HepG2 (cell line): ENCODE measurements around the gene PNMA8B. TPM values are rescaled to one million over a fixed set of nuclear protein-coding genes. Genes with fewer than 3 reads are reported as not detected.

ENCODE experiments used
- ATAC-seq: fragments of 200-7000 bp; cut with Tn5 transposase; 3 replicates; pipeline ENCODE4 v1.9.1; 2020; ENCODE audit warnings: mild to moderate bottlenecking, moderate library complexity
- BruUV-seq: library from RNA; stranded (reverse); fragments of 400-500 nt; replicated peaks from 2 replicates; lab custom pipeline; 2021; lab: Mats Ljungman, UMichigan
- CTCF ChIA-PET: fragments of 300-600 bp; formaldehyde crosslinking; extraction: SDS; loops from one replicate; lab custom pipeline; 2021; ENCODE audit warnings: low total read pairs, inconsistent platforms, low intra/inter-chr PET ratio; lab: Yijun Ruan, JAX
- POLR2A ChIA-PET: fragments of 350-600 bp; sonication (Branson Sonifier 250); formaldehyde crosslinking; loops from one replicate; lab custom pipeline; 2020; ENCODE audit warnings: antibody characterized with exemption, inconsistent platforms; lab: Yijun Ruan, JAX
- DNase-seq: peaks from one replicate; pipeline ENCODE4 v3.0.0-alpha.2; 2015; ENCODE audit warnings: low spot score
- FAIRE-seq: peaks from 3 replicates; lab custom pipeline; 2011; peaks lifted over from hg19 to GRCh38; lab: Jason Lieb, UNC
- H2AFZ ChIP-seq: one replicate; pipeline ENCODE4 v1.6.1; 2011; ENCODE audit warnings: low read length, inconsistent platforms
- H3K27ac ChIP-seq: fragments of 300-600 bp; 3 replicates; pipeline ENCODE4 v1.8.0; 2011; ENCODE audit warnings: mixed run types, mild to moderate bottlenecking, mixed read lengths, low read length, inconsistent platforms; ENCODE audit not compliant: insufficient read depth; ENCODE audit errors: extremely low read length
- H3K27me3 ChIP-seq, 2 experiments: fragments of 200-600 bp in 1 of 2; 2 replicates in 1 of 2; 3 replicates in 1 of 2; pipeline versions ENCODE4 v1.6.0 to v1.8.0; 2011; ENCODE audit warnings: low read length in 2 of 2, mild to moderate bottlenecking in 2 of 2, moderate library complexity in 2 of 2, inconsistent platforms in 1 of 2; ENCODE audit not compliant: insufficient read depth in 2 of 2, control insufficient read depth in 1 of 2
- H3K36me3 ChIP-seq, 2 experiments: fragments of 200-600 bp in 1 of 2; replicated peaks in 1 of 2; 2 replicates in 1 of 2; 3 replicates in 1 of 2; pipeline versions ENCODE4 v1.5.1 to v1.8.0; 2011; ENCODE audit warnings: low read length in 2 of 2, inconsistent platforms in 1 of 2; ENCODE audit not compliant: insufficient read depth in 2 of 2, control insufficient read depth in 1 of 2
- H3K4me1 ChIP-seq: 2 replicates; pipeline ENCODE4 v1.5.1; 2012; ENCODE audit warnings: low read length, inconsistent platforms; ENCODE audit not compliant: insufficient read depth
- H3K4me2 ChIP-seq: 2 replicates; pipeline ENCODE4 v1.6.0; 2011; ENCODE audit warnings: low read depth, low read length, inconsistent platforms
- H3K4me3 ChIP-seq, 3 experiments: fragments of 200-600 bp in 1 of 3; sonication (generic), shearing (Covaris generic) in 1 of 3; replicated peaks in 1 of 3; 2 replicates each; pipeline ENCODE4 v1.5.1; 2011 to 2016; ENCODE audit warnings: low read length in 3 of 3, inconsistent platforms in 2 of 3, low read depth in 2 of 3, mild to moderate bottlenecking in 2 of 3, control low read depth in 1 of 3, mixed read lengths in 1 of 3; ENCODE audit not compliant: insufficient read depth in 1 of 3
- H3K79me2 ChIP-seq: one replicate; pipeline ENCODE4 v1.6.1; 2011; ENCODE audit warnings: low read length, inconsistent platforms; ENCODE audit not compliant: insufficient read depth
- H3K9ac ChIP-seq: 2 replicates; pipeline ENCODE4 v1.6.0; 2011; ENCODE audit warnings: mild to moderate bottlenecking, low read depth, low read length, inconsistent platforms; ENCODE audit not compliant: insufficient read depth
- H3K9me3 ChIP-seq: 2 replicates; pipeline ENCODE4 v1.5.1; 2012; ENCODE audit warnings: mild to moderate bottlenecking, low read length
- H4K20me1 ChIP-seq: 2 replicates; pipeline ENCODE4 v1.6.0; 2011; ENCODE audit warnings: inconsistent platforms, mild to moderate bottlenecking, low read length, moderate library complexity; ENCODE audit not compliant: insufficient read depth
- BRF2 ChIP-seq: sonication (generic); formaldehyde crosslinking; IDR thresholded peaks from 2 replicates; pipeline ENCODE4 v1.8.1; 2022; ENCODE audit warnings: mild to moderate bottlenecking, missing genetic modification reagents
- CTCF ChIP-seq: sonication (generic); formaldehyde crosslinking; IDR thresholded peaks from 2 replicates; pipeline ENCODE4 v1.5.0; 2020; ENCODE audit warnings: mild to moderate bottlenecking, missing genetic modification reagents, moderate library complexity
- DZIP1 ChIP-seq: sonication (generic); formaldehyde crosslinking; IDR thresholded peaks from 2 replicates; pipeline ENCODE4 v1.5.0; 2020; ENCODE audit warnings: mild to moderate bottlenecking, missing genetic modification reagents
- KLF16 ChIP-seq, 2 experiments: sonication (generic) in 1 of 2; formaldehyde crosslinking in 1 of 2; IDR thresholded peaks; 2 replicates each; pipeline versions ENCODE4 v1.6.1 to v1.8.0; 2016 to 2023; ENCODE audit warnings: missing genetic modification reagents in 2 of 2, missing compliant biosample characterization in 1 of 2
- MXD1 ChIP-seq: sonication (generic); formaldehyde crosslinking; IDR thresholded peaks from 2 replicates; pipeline ENCODE4 v1.4.0; 2020; ENCODE audit warnings: mild to moderate bottlenecking, missing genetic modification reagents
- MYPOP ChIP-seq: sonication (generic); formaldehyde crosslinking; IDR thresholded peaks from 2 replicates; pipeline ENCODE4 v1.8.1; 2023; ENCODE audit warnings: mild to moderate bottlenecking, moderate library complexity, missing genetic modification reagents
- PHF8 ChIP-seq: sonication (generic); formaldehyde crosslinking; IDR thresholded peaks from 2 replicates; pipeline ENCODE4 v1.5.0; 2020; ENCODE audit warnings: missing genetic modification reagents
- ZNF362 ChIP-seq: sonication (generic); formaldehyde crosslinking; IDR thresholded peaks from 2 replicates; pipeline ENCODE4 v1.4.0; 2020; ENCODE audit warnings: missing genetic modification reagents, mild to moderate bottlenecking, borderline replicate concordance
- ZNF574 ChIP-seq: sonication (generic); formaldehyde crosslinking; IDR thresholded peaks from 2 replicates; pipeline ENCODE4 v1.4.0; 2020; ENCODE audit warnings: missing genetic modification reagents
- ZNF768 ChIP-seq: sonication (generic); formaldehyde crosslinking; IDR thresholded peaks from 2 replicates; pipeline ENCODE4 v1.4.0; 2020; ENCODE audit warnings: missing genetic modification reagents
- ZSCAN12 ChIP-seq: sonication (generic); formaldehyde crosslinking; IDR thresholded peaks from 2 replicates; pipeline ENCODE4 v1.9.0; 2021; ENCODE audit warnings: mild to moderate bottlenecking, missing genetic modification reagents
- WGBS: methylation state at CpG from one replicate; pipeline ENCODE4 v1.1.6; 2017; ENCODE audit warnings: low lambda C conversion rate; 5-methylcytosine and 5-hydroxymethylcytosine counted together
- in situ Hi-C: cut with HindIII; loops from 2 replicates; pipeline ENCODE4 v1.10.0; 2017; ENCODE audit warnings: low pct_unique_long_range_greater_than_20kb; ENCODE audit not compliant: extremely low pct_ligation_motif_present
- intact Hi-C: fragments of 100-400 bp; cut with micrococcal nuclease; formaldehyde crosslinking; loops from one replicate; pipeline ENCODE4 v1.10.0; 2022; ENCODE audit not compliant: unreplicated experiment
- polyA plus RNA-seq, 8 experiments: library from polyadenylated mRNA; depleted of rRNA in 3 of 8; stranded (reverse) in 7 of 8; unstranded in 1 of 8; fragments of >200 nt; fragmentation: Illumina TruSeq in 4 of 8; extraction: Trizol in 4 of 8; gene quantifications; 2 replicates each; pipeline versions ENCODE4 v1.2.1 to v1.2.3, GENCODE V29; 2011 to 2016; ENCODE audit warnings: low read depth in 4 of 8, missing spikeins in 1 of 8, mixed read lengths in 1 of 8; ENCODE audit not compliant: insufficient read depth in 1 of 8
- total RNA-seq, 5 experiments: library from RNA; depleted of rRNA; stranded (reverse); fragments of >200 nt; fragmentation: Illumina TruSeq; extraction: Trizol; gene quantifications; 2 replicates each; pipeline ENCODE4 v1.2.3, GENCODE V29; 2016; ENCODE audit warnings: low read depth in 1 of 5

PNMA8B gene
- total and polyA plus RNA-seq, 2 of the 13 experiments (the other 11 are each of a cell fraction or from before 2014, with no cell fraction given), result not detected

GRCh38 chr19:46515879-46516350 lies 20.2 kb upstream of the PNMA8B start:
- 17% methylated on average over 6 of the region's 6 CpGs for WGBS
- Histone ChIP-seq H3K79me2 (no peaks in the 10 kb centered on the region), H3K4me1 (no peaks in the 10 kb centered on the region), H3K36me3 (no peaks in the 10 kb centered on the region), H3K4me3 (no peak overlapping the region), H3K27me3 (no peaks in the 10 kb centered on the region), H3K9me3 (peaks cover 6% of the 10 kb centered on the region), H3K9ac (no peak overlapping the region), H4K20me1 (no peaks in the 10 kb centered on the region), H3K4me2 (no peak overlapping the region), H2AFZ (no peak overlapping the region), H3K27ac (no peak overlapping the region)
- peak; percentile 8 for FAIRE-seq
- BruUV-seq, result no TSS peak
- ATAC-seq, result peak; percentile 62
- peak; percentile 23 for DNase-seq
- intact Hi-C loops, result loop anchor here (10.0 kb wide), 1 partner anchor 231 kb away; no protein-coding TSS in a partner anchor
- ChIA-PET POLR2A (no interaction called here), CTCF (interaction anchor here (0.7 to 5.7 kb wide), 2 partner anchors 27 to 120 kb away, joined by 3 to 59 read pairs; no protein-coding TSS in a partner anchor)
- in situ Hi-C loops, result no loop called here
- no peak for TF ChIP-seq ZSCAN12 (CRISPR knock-in tag)
- 0 out of 2 replicates have a peak, but pooled peaks have one; percentile 14 for TF ChIP-seq ZNF362 (CRISPR knock-in tag)
- TF ChIP-seq MXD1 (CRISPR knock-in tag), result no peak
- TF ChIP-seq CTCF, result peak; percentile 49
- no peak for TF ChIP-seq ZNF574 (CRISPR knock-in tag)
- TF ChIP-seq ZNF768 (CRISPR knock-in tag), result peak; percentile 82; the same call in 1 of the 2 replicates
- no peak for TF ChIP-seq BRF2
- no peak for TF ChIP-seq DZIP1 (CRISPR knock-in tag)
- no peak for TF ChIP-seq PHF8 (CRISPR knock-in tag)
- no peak for TF ChIP-seq KLF16 (CRISPR knock-in tag; IDR thresholded peaks at IDR 0.05)
- no peak for TF ChIP-seq MYPOP (CRISPR knock-in tag)
